Colonic mucosa (tissue), 4 donors: ENCODE data around the gene TWIST2. TPM values are rescaled to one million over a fixed set of nuclear protein-coding genes. Genes with fewer than 3 reads are reported as not detected.

Experiments
- DNase-seq: peaks from one replicate; pipeline ENCODE4 v3.0.0-alpha.2; 2020
- H3K27ac ChIP-seq: fragments of 200-600 bp; one replicate; pipeline ENCODE4 v1.8.0; 2021
- H3K27me3 ChIP-seq: fragments of 200-600 bp; one replicate; pipeline ENCODE4 v1.8.0; 2021
- H3K36me3 ChIP-seq: fragments of 200-600 bp; one replicate; pipeline ENCODE4 v1.8.0; 2021
- H3K4me1 ChIP-seq: fragments of 200-600 bp; one replicate; pipeline ENCODE4 v1.8.0; 2021; ENCODE audit warnings: mild to moderate bottlenecking
- H3K4me3 ChIP-seq: fragments of 200-600 bp; one replicate; pipeline ENCODE4 v1.8.0; 2021
- H3K9ac ChIP-seq, 2 donors: one replicate each; pipeline ENCODE4 v1.7.0; 2013; ENCODE audit warnings: control low read depth in 2 of 2, low read depth in 2 of 2, low read length in 2 of 2
- H3K9me3 ChIP-seq: fragments of 200-600 bp; one replicate; pipeline ENCODE4 v1.8.0; 2021
- CTCF ChIP-seq: fragments of 200-600 bp; IDR thresholded peaks from one replicate; pipeline ENCODE4 v1.8.0; 2022; ENCODE audit warnings: antibody characterized with exemption, mild to moderate bottlenecking
- intact Hi-C: fragments of 100-400 bp; cut with DNase I; formaldehyde crosslinking; loops from one replicate; pipeline ENCODE4 v1.14.1; 2022
- total RNA-seq, 2 donors: library from RNA; stranded (reverse); fragmentation: NEBNext Ultra II Directional in 1 of 2; extraction: Animal tissue kit (Norgen Biotek cat#: 25700) in 1 of 2; gene quantifications; one replicate each; pipeline ENCODE4 v1.2.1, GENCODE V29; 2021
- donor health status: healthy.
- donor health status: DM: no; HTN: no; CAD: no.
- donor health status: DM: no; HTN: no; CAD: no.

TWIST2 gene
- total RNA-seq, 2 donors from 2014 or later, result 0.82 to 2.7 TPM

DNA sequence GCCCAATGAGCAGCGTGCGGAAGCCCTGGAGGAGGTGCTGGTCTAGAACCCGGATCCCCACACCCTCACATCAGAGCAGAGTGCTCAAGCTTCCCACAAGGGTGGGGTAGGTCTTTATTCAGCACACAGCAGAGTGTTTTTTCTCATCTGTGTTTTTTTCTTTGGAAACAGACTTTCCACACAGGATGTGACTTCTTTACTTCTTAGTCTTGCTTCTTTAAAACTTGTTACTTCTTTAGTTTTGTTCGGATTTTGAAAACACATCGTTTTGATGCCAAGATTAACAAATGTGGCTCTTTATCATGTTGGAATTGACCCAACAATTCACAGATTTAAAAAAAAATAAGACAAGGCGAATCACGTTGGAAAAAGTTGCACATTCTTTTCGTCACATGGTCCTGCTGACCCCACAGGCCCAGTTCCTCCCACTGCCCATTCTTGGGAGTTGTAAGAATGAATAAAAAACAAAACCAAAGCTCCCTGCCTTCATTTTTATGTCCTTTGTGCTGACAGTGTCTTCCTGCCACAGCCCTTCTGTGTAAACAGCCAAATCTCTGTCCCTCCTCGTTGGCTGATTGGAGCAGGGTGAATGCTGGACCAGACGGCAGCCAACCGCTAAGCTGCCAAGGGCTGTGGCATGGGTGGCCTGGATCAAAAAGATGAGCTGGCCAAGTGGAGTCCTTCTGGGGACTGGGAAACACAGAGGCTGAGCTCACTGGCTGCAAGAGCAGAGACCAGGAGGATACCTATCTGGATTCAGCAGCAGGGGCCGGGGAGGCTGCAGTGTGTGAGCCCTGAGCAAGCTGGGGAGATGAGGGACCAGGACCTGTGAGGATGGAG lies 81.6 kb downstream of the TWIST2 start:
- TF ChIP-seq CTCF, result no peak
- Histone ChIP-seq H3K4me1 (no peaks in the 10 kb centered on the region), H3K9ac (no peak overlapping the region), H3K36me3 (no peaks in the 10 kb centered on the region), H3K27ac (no peak overlapping the region), H3K27me3 (no peaks in the 10 kb centered on the region), H3K4me3 (no peak overlapping the region), H3K9me3 (no peaks in the 10 kb centered on the region)
- DNase-seq, result peak; percentile 32
- intact Hi-C loops, result no loop called here

DNA sequence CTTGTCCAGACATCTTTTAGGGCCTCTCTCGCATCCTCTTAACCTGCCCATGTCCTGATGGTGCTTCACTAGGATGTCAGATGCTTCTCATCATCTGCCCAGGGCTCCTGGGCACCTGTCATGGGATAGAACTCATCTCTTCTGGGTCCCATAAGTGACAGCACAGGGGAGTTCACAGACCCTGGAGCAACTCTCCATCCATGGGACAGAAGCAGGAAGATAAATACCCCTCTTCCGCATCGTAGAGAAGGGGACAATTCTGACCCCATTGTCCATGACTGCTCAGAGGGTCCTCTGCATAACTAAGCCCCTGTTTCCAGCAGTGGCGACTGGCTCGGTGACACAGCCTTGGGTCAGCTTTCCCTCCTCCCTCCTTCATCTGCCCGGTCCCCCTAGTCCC lies 82.3 kb downstream of the TWIST2 start:
- Histone ChIP-seq H3K36me3 (no peaks in the 10 kb centered on the region), H3K4me1 (no peaks in the 10 kb centered on the region), H3K4me3 (no peak overlapping the region), H3K9ac (no peak overlapping the region), H3K27me3 (no peaks in the 10 kb centered on the region), H3K27ac (no peak overlapping the region), H3K9me3 (no peaks in the 10 kb centered on the region)
- intact Hi-C loops, result no loop called here
- DNase-seq, result no peak
- TF ChIP-seq CTCF, result no peak

DNA sequence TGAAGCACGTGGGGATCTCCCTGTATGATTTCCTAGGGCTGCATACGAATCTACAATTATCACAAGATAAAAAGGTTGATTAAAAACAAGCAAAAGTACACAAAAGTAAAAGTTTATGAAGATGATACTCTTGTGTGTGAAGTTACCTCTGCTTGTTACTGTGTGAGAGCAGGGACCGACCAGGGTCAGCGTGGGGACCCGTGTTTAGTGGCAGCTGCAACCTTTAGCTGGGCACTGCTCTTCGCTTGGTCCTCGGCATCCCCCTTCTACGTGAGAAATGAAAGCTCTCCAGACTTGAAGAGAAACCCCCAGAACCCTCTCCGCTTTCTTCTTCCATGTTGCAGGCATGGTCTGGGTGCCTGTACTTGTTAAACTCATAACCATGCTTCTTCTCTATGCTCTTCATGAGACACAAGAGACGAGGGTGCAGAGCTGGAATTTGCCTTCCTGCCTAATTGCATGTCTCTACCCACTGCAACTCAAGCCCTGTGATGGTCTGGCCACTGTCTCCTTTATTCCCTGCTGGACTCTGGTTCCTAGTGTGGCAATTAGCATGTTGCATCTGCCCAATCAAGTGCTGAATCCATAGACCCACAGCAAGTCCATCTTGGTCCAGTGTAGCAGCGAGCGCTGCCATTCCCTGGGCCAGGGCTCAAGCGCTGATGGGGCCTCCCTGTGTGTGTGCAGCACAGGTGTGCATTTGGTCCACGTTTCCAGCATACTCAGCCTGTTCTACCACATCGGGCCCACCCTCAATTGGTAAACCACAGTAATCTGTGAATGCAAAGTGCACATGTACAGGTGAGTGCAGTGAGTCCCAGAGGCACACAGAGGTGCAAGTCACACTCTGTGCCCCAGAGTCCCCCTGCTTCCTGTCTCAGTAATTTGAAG lies 88.5 kb downstream of the TWIST2 start:
- no peak for DNase-seq
- no peak overlapping the region for H3K27ac ChIP-seq
- H3K36me3 ChIP-seq, result no peaks in the 10 kb centered on the region
- no peaks in the 10 kb centered on the region for H3K4me1 ChIP-seq
- H3K9me3 ChIP-seq, result no peaks in the 10 kb centered on the region
- no peak for TF ChIP-seq CTCF
- intact Hi-C loops, result no loop called here
- no peaks in the 10 kb centered on the region for H3K27me3 ChIP-seq
- no peak overlapping the region for H3K4me3 ChIP-seq
- no peak overlapping the region for H3K9ac ChIP-seq

- Histone ChIP-seq H3K36me3 (no peaks in the 10 kb centered on the region), H3K9me3 (no peaks in the 10 kb centered on the region), H3K4me3 (no peak overlapping the region), H3K27me3 (no peaks in the 10 kb centered on the region), H3K27ac (no peak overlapping the region), H3K9ac (no peak overlapping the region), H3K4me1 (no peaks in the 10 kb centered on the region)
- intact Hi-C loops, result no loop called here
- peak; percentile 15 for DNase-seq
- TF ChIP-seq CTCF, result no peak
These were observed 90.1 kb downstream of the TWIST2 start for GRCh38 chr2:238938003-238938400.

DNA sequence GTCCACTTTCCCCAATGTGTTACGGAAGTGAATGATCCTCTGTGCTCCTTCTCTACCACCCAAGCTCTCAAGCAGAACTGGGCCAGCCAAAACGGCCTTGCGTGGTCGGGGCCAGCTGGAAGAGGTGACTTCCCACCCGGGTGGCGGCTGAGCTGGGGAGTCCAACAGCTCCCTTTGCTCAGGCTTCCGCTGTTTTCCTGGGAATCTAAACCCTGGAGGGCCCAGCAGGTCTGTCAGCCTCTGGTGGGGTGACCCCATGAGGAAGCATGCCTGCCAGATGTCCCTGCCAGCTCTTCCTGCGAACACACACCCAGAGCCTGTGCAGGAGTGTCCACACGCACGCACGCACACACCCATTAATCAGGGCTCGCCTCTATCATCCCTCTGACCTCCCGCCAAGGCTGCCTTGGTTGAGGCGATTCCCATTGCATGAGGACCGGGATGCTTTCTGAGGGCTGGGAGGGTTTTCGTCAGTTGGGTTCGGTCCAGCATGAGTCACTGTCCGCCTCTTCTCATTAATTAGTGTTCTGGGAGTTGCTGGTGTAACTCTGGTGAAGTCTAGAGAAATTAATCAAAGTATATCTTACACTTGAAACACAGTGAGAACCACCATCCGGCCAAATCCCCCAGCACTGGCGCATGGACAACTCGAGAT lies 90.6 kb downstream of the TWIST2 start:
- no peak for TF ChIP-seq CTCF
- intact Hi-C loops, result no loop called here

More for the DNA sequence above, 90.6 kb downstream of the TWIST2 start:
- Histone ChIP-seq H3K4me1 (no peaks in the 10 kb centered on the region), H3K9ac (no peak overlapping the region), H3K36me3 (no peaks in the 10 kb centered on the region), H3K4me3 (no peak overlapping the region), H3K27ac (no peak overlapping the region), H3K9me3 (no peaks in the 10 kb centered on the region), H3K27me3 (no peaks in the 10 kb centered on the region)
- DNase-seq, result peak; percentile 66
